GM18873 (cell line): ENCODE results near the gene HSF4.
A peak's percentile ranks its signal among the peaks of the same experiment; 100 is the strongest.

ENCODE experiments used
- ATAC-seq: cut with Tn5 transposase; IDR thresholded peaks from one replicate; pipeline ENCODE4 v1.9.1; 2021; ENCODE audit warnings: mild to moderate bottlenecking, moderate library complexity, moderate number of reproducible peaks; ENCODE audit not compliant: unreplicated experiment, low FRiP score

Gene HSF4

DNA sequence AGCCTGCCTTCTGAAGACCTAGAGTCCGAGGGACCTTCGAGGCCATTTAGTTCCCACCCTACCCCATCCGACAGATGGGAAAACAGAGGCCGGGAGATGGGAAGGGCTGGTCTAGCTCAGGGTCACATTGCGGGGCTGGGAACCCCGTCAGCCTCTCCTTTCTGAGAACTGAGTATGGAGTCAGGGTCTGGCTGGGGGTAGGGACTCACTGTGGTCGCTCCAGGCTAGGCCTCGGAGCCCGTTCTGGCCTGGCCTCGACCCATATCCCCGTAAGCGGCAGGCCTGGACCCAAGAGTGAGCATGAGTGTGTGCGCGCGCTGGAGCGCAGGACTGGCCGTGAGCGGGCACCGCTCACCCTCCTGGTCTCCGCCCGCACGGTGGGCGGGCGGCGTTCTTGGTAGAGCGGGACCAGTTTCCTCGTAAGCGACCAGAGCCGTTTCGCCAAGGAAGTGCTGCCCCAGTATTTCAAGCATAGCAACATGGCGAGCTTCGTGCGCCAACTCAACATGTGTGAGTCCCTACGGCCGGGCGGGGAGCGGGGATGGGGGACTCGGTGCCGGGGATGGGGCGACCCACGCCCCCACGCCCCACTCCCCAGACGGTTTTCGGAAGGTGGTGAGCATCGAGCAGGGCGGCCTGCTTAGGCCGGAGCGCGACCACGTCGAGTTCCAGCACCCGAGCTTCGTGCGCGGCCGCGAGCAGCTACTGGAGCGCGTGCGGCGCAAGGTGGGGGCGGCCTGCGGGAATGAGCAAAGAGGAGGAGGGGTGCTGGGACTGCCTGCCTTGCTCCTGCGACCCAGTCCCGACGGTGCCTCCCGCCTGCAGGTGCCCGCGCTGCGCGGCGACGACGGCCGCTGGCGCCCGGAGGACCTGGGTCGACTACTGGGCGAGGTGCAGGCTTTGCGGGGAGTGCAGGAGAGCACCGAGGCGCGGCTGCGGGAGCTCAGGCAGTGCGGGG, 855 bp downstream of the HSF4 start:
- no peak for ATAC-seq

DNA sequence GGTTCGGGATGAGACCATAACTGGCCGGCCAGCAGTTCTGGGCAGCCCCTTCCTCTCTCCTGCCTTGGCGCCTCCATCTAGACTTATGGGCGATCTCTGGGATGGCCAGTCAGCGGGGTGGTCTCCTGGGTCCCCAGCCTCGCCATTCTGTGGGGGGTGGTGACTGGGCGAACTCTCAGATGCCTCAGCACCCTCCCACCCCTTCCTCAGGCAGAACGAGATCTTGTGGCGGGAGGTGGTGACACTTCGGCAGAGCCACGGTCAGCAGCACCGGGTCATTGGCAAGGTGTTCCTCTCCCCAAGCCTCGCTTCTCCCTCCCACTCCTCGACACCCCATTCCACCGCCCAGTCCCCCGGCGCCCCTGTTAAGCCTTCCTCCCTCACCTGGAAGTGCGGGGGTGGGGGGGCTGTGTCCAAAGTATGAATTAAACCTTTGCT, 1.6 kb downstream of the HSF4 start:
- ATAC-seq: no peak

GRCh38 chr16:67166598-67167168, 2.1 kb downstream of the HSF4 start:
- ATAC-seq: no peak

GRCh38 chr16:67167588-67167987, 3.0 kb downstream of the HSF4 start:
- ATAC-seq: no peak

GRCh38 chr16:67169011-67169451, 4.5 kb downstream of the HSF4 start:
- no peak for ATAC-seq

- no peak for ATAC-seq
Measured at GRCh38 chr16:67169642-67170167, 5.2 kb downstream of the HSF4 start.

DNA sequence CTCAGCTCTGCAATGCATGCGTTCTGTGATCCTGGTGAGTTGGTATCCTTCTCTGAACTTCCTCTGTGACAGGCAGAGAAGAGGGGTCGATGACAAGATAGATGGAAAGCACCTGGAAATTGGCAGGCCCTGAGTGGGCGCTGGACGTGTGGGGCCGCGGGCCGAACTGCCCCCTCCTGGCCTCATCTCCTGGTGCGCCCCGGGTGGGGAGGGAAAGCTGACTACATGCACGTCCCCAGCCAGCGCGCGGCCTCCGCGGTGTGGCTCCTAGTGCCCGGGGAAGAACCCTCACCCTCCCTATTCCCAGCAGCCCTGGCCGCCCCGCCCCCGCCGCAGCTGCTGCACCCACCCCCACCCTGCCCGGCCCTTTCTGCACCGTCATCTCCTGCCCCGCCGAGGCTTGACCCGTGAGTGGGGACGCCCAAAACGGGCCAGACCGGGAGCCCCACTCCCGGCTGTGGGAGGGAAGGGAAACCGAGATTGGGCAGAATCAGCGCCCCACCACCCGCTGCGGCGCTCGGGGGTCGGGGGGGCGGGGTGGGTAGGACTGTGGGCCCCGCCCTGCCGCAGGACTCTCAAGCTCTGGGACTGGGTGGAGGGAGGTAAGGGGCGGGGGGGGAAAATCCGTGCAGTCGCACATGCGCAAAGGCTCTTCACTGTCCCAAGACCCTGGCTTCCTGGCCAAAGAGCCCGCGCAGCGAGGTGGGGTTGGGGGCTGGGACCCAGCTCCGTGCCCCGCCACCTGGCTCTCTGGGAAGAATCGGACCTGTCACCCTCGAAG, 5.8 kb downstream of the HSF4 start, which contains the start of gene NOL3:
TSS of gene NOL3 (plus strand) at position 371 of the 781 bp plus-strand sequence.
- ATAC-seq: peak; percentile 48

DNA sequence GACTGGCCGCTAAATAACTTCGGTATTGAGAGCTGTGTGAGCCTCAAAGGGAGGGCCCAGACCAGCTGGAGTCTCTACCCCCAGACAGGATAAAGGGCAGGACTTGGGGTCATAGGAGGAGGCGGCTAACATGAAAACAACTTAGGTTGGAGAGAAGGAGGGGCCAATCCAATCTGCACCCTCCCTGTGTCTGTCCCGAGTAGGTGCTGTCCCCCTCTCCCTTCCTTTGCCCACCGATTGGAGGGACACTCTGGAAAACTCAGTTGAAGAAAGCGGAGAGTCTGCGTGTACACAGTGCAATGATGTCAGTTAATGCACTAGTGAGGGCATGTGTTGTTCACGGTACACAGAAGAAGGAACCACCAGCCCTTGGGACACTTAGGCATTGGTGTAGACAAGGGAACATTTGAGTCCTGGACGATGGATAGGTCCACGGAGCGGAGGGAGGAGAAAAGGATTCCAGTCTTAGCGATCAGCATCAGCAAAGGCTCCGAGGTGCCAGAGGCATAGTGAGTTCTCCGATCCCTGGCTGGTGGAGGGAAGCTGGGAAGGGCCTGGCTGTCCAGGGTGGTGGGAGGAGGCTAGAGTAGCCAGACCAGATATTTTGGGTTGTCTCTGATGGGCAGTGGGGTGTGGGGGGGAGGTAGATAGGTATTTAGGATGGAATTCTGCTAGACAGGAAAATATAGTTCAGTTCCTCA, 6.6 kb downstream of the HSF4 start:
- no peak for ATAC-seq

GRCh38 chr16:67173323-67173722, 8.8 kb downstream of the HSF4 start:
- ATAC-seq: no peak

GRCh38 chr16:67173808-67174705, 9.5 kb downstream of the HSF4 start:
- ATAC-seq: peak; percentile 39

DNA sequence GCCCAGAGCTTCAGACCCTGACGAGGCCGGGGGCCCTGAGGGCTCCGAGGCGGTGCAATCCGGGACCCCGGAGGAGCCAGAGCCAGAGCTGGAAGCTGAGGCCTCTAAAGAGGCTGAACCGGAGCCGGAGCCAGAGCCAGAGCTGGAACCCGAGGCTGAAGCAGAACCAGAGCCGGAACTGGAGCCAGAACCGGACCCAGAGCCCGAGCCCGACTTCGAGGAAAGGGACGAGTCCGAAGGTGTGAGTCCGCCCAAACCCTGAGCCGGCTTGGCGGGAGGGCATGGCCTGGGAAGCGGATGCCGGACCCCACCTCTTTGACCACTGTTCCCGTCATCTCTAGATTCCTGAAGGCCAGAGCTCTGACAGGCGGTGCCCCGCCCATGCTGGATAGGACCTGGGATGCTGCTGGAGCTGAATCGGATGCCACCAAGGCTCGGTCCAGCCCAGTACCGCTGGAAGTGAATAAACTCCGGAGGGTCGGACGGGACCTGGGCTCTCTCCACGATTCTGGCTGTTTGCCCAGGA, 10.2 kb downstream of the HSF4 start:
- ATAC-seq: no peak

DNA sequence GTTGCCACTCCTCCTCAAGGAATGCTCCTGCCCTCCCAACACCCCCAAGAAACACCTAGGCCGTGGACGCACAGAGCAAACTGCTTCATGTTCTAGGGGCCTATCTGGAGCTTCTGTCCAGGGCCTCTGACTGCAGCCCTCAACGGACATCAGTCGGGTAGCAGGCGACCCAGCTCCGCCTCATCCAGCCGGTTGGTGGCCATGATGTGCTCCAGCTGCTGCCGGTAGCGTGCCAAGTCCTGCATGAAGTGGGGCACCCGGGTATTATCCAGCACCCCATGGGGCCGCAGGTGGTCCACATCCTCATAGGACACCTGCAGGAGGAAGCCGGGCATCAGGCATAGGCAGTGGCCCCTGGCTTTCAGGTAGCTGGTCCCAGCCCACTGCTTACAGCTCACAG, 12.1 kb downstream of the HSF4 start:
- ATAC-seq: no peak

- ATAC-seq: no peak
Measured at GRCh38 chr16:67177743-67178699, 13.5 kb downstream of the HSF4 start.

DNA sequence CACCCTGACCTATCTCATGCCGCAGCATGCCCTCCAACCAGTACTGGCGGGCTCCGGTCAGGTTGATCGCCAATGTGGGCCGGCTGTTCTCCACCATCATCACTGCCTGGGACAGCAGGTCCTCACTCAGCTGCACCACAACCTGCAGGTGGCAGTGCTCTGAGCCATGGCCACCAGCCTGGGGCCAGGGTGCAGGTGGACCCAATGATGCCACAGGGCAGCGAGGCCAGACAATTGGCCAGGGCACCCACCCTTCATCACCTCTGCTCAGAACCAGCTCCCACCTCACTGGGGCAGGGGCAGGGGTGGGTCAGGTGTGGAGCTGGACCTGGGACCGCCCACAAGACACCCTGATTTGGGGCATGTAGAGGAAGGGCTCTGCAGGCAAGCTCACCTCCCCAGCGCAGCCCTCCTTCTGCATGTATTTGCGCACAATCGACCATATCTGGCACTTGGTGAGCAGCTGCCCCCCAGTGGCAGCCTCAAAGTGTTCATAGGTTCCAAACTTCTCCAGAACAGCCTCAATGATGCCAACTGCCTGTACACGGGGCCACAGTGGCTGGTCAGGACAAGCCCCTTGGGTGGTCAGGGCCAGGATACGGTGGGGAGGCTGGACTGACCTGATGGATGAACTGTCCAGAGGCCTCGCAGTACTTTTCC, 15.0 kb downstream of the HSF4 start:
- ATAC-seq: no peak

DNA sequence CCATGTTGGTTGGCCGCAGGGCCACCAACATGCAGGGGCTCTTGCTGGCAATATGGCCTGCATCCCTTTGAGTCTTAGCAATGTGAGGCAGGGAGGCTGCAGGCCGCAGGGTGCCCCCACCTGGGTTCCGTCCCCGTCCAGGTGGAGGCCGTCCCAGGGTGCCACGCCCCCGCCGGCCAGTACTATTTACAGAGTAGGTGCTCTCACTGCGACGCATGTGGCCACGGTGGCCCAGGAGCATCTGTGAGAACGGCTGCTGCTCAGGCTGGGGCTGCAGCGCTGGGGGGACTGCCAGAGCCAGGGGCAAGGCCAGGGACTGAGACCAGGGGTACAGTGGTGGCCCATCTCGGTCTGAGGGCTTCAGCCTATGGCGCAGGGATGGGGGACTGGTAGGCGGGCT, 15.6 kb downstream of the HSF4 start:
- ATAC-seq: no peak

DNA sequence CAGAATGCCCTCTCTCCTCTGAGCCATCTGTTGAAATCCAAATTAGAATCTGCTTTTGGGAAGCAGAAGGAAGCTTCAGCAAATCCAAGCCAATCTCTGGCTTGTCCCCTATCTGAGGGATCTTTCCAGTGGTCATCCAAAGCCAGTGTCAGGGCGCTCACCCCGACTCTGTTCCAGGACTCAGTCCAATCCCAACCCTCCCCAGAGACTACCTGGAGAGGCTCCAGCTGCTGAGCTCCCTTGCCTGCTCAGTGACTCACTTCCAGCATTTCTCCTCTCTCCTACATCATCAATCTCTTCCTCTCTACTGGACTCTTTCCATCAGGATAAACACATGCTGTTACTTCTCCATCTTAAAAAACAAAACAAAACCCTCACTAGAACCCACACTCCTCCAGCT, 16.8 kb downstream of the HSF4 start:
- no peak for ATAC-seq

DNA sequence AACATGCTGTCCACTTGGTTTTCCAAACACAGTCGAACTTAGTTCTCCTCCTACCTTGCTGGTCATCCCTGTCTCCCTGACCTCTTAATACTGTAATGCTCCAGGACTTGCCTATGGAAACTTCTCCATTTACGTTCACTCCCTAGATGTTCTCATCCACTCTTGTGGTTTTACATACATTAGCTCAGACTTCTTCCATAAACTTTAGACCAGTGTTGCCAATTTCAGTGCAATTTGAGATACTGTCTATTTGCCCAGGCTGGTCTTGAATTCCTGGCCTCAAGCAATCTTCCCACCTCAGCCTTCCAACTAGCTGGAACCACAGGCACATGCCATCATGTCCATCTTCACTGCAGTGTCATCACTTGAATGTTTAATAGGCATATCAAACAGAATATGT, 17.7 kb downstream of the HSF4 start:
- ATAC-seq: no peak
